CD4-positive, alpha-beta memory T cell (primary cell): Measurements from ENCODE around the gene PHIP. TPM values are rescaled to one million over a fixed set of nuclear protein-coding genes. Genes with fewer than 3 reads are reported as not detected.

Source experiments
- CTCF ChIA-PET: fragments of 350-600 bp; sonication (Branson Sonifier 250); formaldehyde crosslinking; loops from one replicate; lab custom pipeline; 2021; ENCODE audit warnings: inconsistent platforms; ENCODE audit not compliant: partially characterized antibody; lab: Charles Lee
- POLR2A ChIA-PET: fragments of 350-600 bp; sonication (Branson Sonifier 250); formaldehyde crosslinking; loops from one replicate; lab custom pipeline; 2021; ENCODE audit not compliant: partially characterized antibody; lab: Charles Lee
- DNase-seq, 5 donors: peaks; one replicate each; pipeline versions ENCODE4 v3.0.0 to v3.0.0-alpha.2; 2020 to 2022; ENCODE audit warnings: mixed read lengths in 1 of 5
- H3K27ac ChIP-seq: one replicate; pipeline ENCODE4 v1.7.0; 2013; ENCODE audit warnings: low read depth, low read length
- H3K27me3 ChIP-seq: 2 replicates; pipeline ENCODE4 v1.7.0; 2013; ENCODE audit warnings: mild to moderate bottlenecking, low read length, moderate library complexity; ENCODE audit not compliant: insufficient read depth
- H3K36me3 ChIP-seq: 2 replicates; pipeline ENCODE4 v1.7.0; 2013; ENCODE audit warnings: mild to moderate bottlenecking, low read length, moderate library complexity; ENCODE audit not compliant: insufficient read depth
- H3K4me1 ChIP-seq: 2 replicates; pipeline ENCODE4 v1.7.0; 2013; ENCODE audit warnings: mild to moderate bottlenecking, low read length, moderate library complexity; ENCODE audit not compliant: insufficient read depth
- H3K4me3 ChIP-seq, 2 donors: one replicate each; pipeline ENCODE4 v1.7.0; 2013; ENCODE audit warnings: low read length in 2 of 2, mild to moderate bottlenecking in 1 of 2
- H3K9me3 ChIP-seq, 2 donors: one replicate each; pipeline ENCODE4 v1.7.0; 2013; ENCODE audit warnings: low read length in 2 of 2, control low read depth in 1 of 2; ENCODE audit not compliant: control insufficient read depth in 1 of 2
- H3K27ac Mint-ChIP-seq, 7 donors: one replicate each; pipeline ENCODE4 v1.8.0; 2020 to 2021; ENCODE audit warnings: mixed read lengths in 7 of 7, mild to moderate bottlenecking in 6 of 7, inconsistent platforms in 3 of 7, moderate library complexity in 3 of 7
- H3K27me3 Mint-ChIP-seq, 2 donors: one replicate each; pipeline ENCODE4 v1.8.0; 2020 to 2021; ENCODE audit warnings: mixed read lengths in 2 of 2
- H3K36me3 Mint-ChIP-seq, 2 donors: one replicate each; pipeline ENCODE4 v1.8.0; 2020 to 2021; ENCODE audit warnings: mixed read lengths in 2 of 2, inconsistent platforms in 1 of 2, mild to moderate bottlenecking in 1 of 2
- H3K4me1 Mint-ChIP-seq, 4 donors: one replicate each; pipeline ENCODE4 v1.8.0; 2020 to 2021; ENCODE audit warnings: mixed read lengths in 4 of 4, mild to moderate bottlenecking in 1 of 4
- H3K4me3 Mint-ChIP-seq, 8 donors: one replicate each; pipeline ENCODE4 v1.8.0; 2020 to 2021; ENCODE audit warnings: mixed read lengths in 8 of 8, mild to moderate bottlenecking in 7 of 8, moderate library complexity in 6 of 8, inconsistent platforms in 3 of 8
- H3K9me3 Mint-ChIP-seq, 8 donors: one replicate each; pipeline ENCODE4 v1.8.0; 2020 to 2021; ENCODE audit warnings: mixed read lengths in 8 of 8, mild to moderate bottlenecking in 5 of 8, inconsistent platforms in 3 of 8, moderate library complexity in 1 of 8
- intact Hi-C: fragments of 100-400 bp; cut with micrococcal nuclease; formaldehyde crosslinking; loops from one replicate; pipeline ENCODE4 v1.15.1; 2023
- polyA plus RNA-seq, 2 donors: library from polyadenylated mRNA; unstranded; fragments of 300-500 nt; fragmentation: Illumina TruSeq; gene quantifications; one replicate each; pipeline ENCODE4 v1.2.3, GENCODE V29; 2021
- total RNA-seq, 2 experiments: library from RNA; stranded (reverse); gene quantifications; one replicate each; pipeline ENCODE4 v1.2.3, GENCODE V29; 2021

PHIP gene
- total and polyA plus RNA-seq, 4 experiments from 2014 or later = 10.5 to 46.8 (median 29.6) TPM

GRCh38 chr6:79030023-79030422 lies 48.0 kb downstream of the PHIP start:
- Mint-ChIP-seq H3K36me3 (peaks cover 39 to 40% of the 10 kb centered on the region in 2 donors), H3K4me1 (peaks cover 44 to 60% (median 50%) of the 10 kb centered on the region in 4 donors)
- intact Hi-C loops = no loop called here

GRCh38 chr6:79028641-79029314 lies 49.3 kb downstream of the PHIP start:
- CTCF ChIA-PET = no interaction called here
- Histone ChIP-seq H3K27ac (no peak overlapping the region), H3K4me1 (peaks cover 4% of the 10 kb centered on the region), H3K36me3 (no peaks in the 10 kb centered on the region), H3K4me3 (no peak overlapping the region), H3K9me3 (no peaks in the 10 kb centered on the region), H3K27me3 (no peaks in the 10 kb centered on the region)
- no peaks in the 10 kb centered on the region for H3K9me3 Mint-ChIP-seq
- POLR2A ChIA-PET = no interaction called here
- H3K36me3 Mint-ChIP-seq = peaks cover 36 to 44% of the 10 kb centered on the region in 2 donors
- H3K4me1 Mint-ChIP-seq = peaks cover 38 to 54% (median 43%) of the 10 kb centered on the region in 4 donors
- H3K4me3 Mint-ChIP-seq = no peak overlapping the region
- peak overlapping the region in 3 of 7 donors; percentile 3 to 76 (median 24) for H3K27ac Mint-ChIP-seq
- DNase-seq = no peak
- intact Hi-C loops = no loop called here
- no peaks in the 10 kb centered on the region for H3K27me3 Mint-ChIP-seq

More at GRCh38 chr6:79030023-79030422, 48.0 kb downstream of the PHIP start:
- H3K4me3 ChIP-seq = no peak overlapping the region
- Mint-ChIP-seq H3K27me3 (no peaks in the 10 kb centered on the region), H3K27ac (peak overlapping the region in 2 of 7 donors; percentile 11 to 27), H3K9me3 (peaks cover 0 to under 1% (median 0%) of the 10 kb centered on the region in 8 donors), H3K4me3 (no peak overlapping the region)
- H3K27ac ChIP-seq = no peak overlapping the region
- no peaks in the 10 kb centered on the region for H3K9me3 ChIP-seq
- no peak for DNase-seq
- peaks cover 4% of the 10 kb centered on the region for H3K4me1 ChIP-seq
- no peaks in the 10 kb centered on the region for H3K36me3 ChIP-seq
- no peaks in the 10 kb centered on the region for H3K27me3 ChIP-seq
- POLR2A ChIA-PET = no interaction called here
- CTCF ChIA-PET = no interaction called here

GRCh38 chr6:79011940-79012339 lies 66.1 kb downstream of the PHIP start:
- H3K36me3 ChIP-seq = peaks cover 20% of the 10 kb centered on the region

GRCh38 chr6:79010422-79010821 lies 67.6 kb downstream of the PHIP start:
- Mint-ChIP-seq H3K9me3 (no peaks in the 10 kb centered on the region), H3K4me1 (peaks cover 5 to 13% (median 9%) of the 10 kb centered on the region in 4 donors), H3K27me3 (no peaks in the 10 kb centered on the region), H3K36me3 (peaks cover 51 to 52% of the 10 kb centered on the region in 2 donors), H3K27ac (no peak overlapping the region), H3K4me3 (peak overlapping the region in 1 of 8 donors; percentile 34)
- no peaks in the 10 kb centered on the region for H3K27me3 ChIP-seq
- H3K4me3 ChIP-seq = no peak overlapping the region
- H3K36me3 ChIP-seq = peaks cover 17% of the 10 kb centered on the region
- intact Hi-C loops = loop anchor here (5.0 kb wide), 1 partner anchor 53 kb away; no protein-coding TSS in a partner anchor
- H3K4me1 ChIP-seq = no peaks in the 10 kb centered on the region
- DNase-seq = no peak
- H3K27ac ChIP-seq = no peak overlapping the region
- no peaks in the 10 kb centered on the region for H3K9me3 ChIP-seq
- ChIA-PET POLR2A (no interaction called here), CTCF (no interaction called here)

More at GRCh38 chr6:79011940-79012339, 66.1 kb downstream of the PHIP start:
- Mint-ChIP-seq H3K27me3 (no peaks in the 10 kb centered on the region), H3K27ac (no peak overlapping the region), H3K4me1 (peaks cover 7 to 12% (median 10%) of the 10 kb centered on the region in 4 donors), H3K36me3 (peaks cover 60 to 63% of the 10 kb centered on the region in 2 donors), H3K4me3 (no peak overlapping the region), H3K9me3 (no peaks in the 10 kb centered on the region)
- no peaks in the 10 kb centered on the region for H3K9me3 ChIP-seq
- H3K4me1 ChIP-seq = no peaks in the 10 kb centered on the region
- no peak overlapping the region for H3K4me3 ChIP-seq
- intact Hi-C loops = loop anchor here (5.0 kb wide), 1 partner anchor 55 kb away; no protein-coding TSS in a partner anchor
- ChIA-PET POLR2A (no interaction called here), CTCF (no interaction called here)
- H3K27ac ChIP-seq = no peak overlapping the region
- DNase-seq = no peak
- no peaks in the 10 kb centered on the region for H3K27me3 ChIP-seq

GRCh38 chr6:79009819-79010218 lies 68.2 kb downstream of the PHIP start:
- no peaks in the 10 kb centered on the region for H3K27me3 ChIP-seq
- Mint-ChIP-seq H3K4me3 (no peak overlapping the region), H3K36me3 (peaks cover 45 to 51% of the 10 kb centered on the region in 2 donors), H3K9me3 (no peaks in the 10 kb centered on the region), H3K27ac (peak overlapping the region in 1 of 7 donors; percentile 34), H3K27me3 (no peaks in the 10 kb centered on the region), H3K4me1 (peaks cover 5 to 13% (median 9%) of the 10 kb centered on the region in 4 donors)
- no peak overlapping the region for H3K4me3 ChIP-seq
- peaks cover 11% of the 10 kb centered on the region for H3K36me3 ChIP-seq
- no peaks in the 10 kb centered on the region for H3K9me3 ChIP-seq
- ChIA-PET CTCF (no interaction called here), POLR2A (no interaction called here)
- intact Hi-C loops = loop anchor here (5.0 kb wide), 1 partner anchor 53 kb away; no protein-coding TSS in a partner anchor
- no peaks in the 10 kb centered on the region for H3K4me1 ChIP-seq
- no peak overlapping the region for H3K27ac ChIP-seq
- DNase-seq = no peak

GRCh38 chr6:79005497-79005896 lies 72.6 kb downstream of the PHIP start:
- no peaks in the 10 kb centered on the region for H3K27me3 Mint-ChIP-seq
- Histone ChIP-seq H3K9me3 (no peaks in the 10 kb centered on the region), H3K4me3 (no peak overlapping the region), H3K4me1 (no peaks in the 10 kb centered on the region), H3K36me3 (peaks cover 25% of the 10 kb centered on the region), H3K27ac (no peak overlapping the region), H3K27me3 (no peaks in the 10 kb centered on the region)
- ChIA-PET POLR2A (no interaction called here), CTCF (no interaction called here)
- peaks cover 5 to 15% (median 10%) of the 10 kb centered on the region in 4 donors for H3K4me1 Mint-ChIP-seq
- peak overlapping the region in 1 of 7 donors; percentile 43 for H3K27ac Mint-ChIP-seq
- H3K9me3 Mint-ChIP-seq = no peaks in the 10 kb centered on the region
- intact Hi-C loops = no loop called here
- no peak overlapping the region for H3K4me3 Mint-ChIP-seq
- no peak for DNase-seq
- H3K36me3 Mint-ChIP-seq = peaks cover 55 to 60% of the 10 kb centered on the region in 2 donors

DNA sequence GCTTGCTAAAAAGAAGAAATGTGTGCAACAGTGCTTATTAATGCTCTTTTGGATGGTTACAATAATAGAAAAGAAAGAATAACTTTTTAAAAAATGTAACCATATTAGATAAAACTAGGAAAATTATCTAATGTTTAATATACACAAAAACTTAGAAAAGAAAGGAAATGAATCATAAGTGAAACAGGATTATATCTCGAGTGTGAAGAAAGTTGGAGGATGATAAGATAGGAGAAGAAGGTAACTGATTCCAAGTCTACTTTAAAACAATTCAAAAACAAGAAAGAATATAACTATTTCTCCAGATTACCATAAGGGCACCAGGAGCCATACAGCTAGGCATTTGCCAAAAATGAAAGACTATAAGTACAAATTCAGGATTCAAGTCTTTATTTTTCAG lies 73.0 kb downstream of the PHIP start:
- Histone ChIP-seq H3K4me3 (no peak overlapping the region), H3K27ac (no peak overlapping the region), H3K4me1 (no peaks in the 10 kb centered on the region), H3K9me3 (no peaks in the 10 kb centered on the region), H3K36me3 (peaks cover 27% of the 10 kb centered on the region), H3K27me3 (no peaks in the 10 kb centered on the region)
- no peak for DNase-seq
- Mint-ChIP-seq H3K9me3 (no peaks in the 10 kb centered on the region), H3K4me1 (peaks cover 5 to 15% (median 10%) of the 10 kb centered on the region in 4 donors), H3K27ac (no peak overlapping the region), H3K27me3 (no peaks in the 10 kb centered on the region), H3K36me3 (peaks cover 53 to 62% of the 10 kb centered on the region in 2 donors), H3K4me3 (no peak overlapping the region)
- ChIA-PET POLR2A (no interaction called here), CTCF (no interaction called here)
- intact Hi-C loops = no loop called here
